IPS-15b (cell line): Measurements from ENCODE around the gene LRTM1.

ENCODE experiments used
- H3K27me3 ChIP-seq: one replicate; pipeline ENCODE4 v1.6.1; 2013; ENCODE audit warnings: low read length; ENCODE audit not compliant: control insufficient read depth, insufficient read depth
- H3K36me3 ChIP-seq: one replicate; pipeline ENCODE4 v1.6.1; 2013; ENCODE audit warnings: low read length; ENCODE audit not compliant: control insufficient read depth, insufficient read depth
- H3K4me1 ChIP-seq: one replicate; pipeline ENCODE4 v1.6.1; 2013; ENCODE audit warnings: mild to moderate bottlenecking, low read length; ENCODE audit not compliant: control insufficient read depth, insufficient read depth
- H3K4me3 ChIP-seq: one replicate; pipeline ENCODE4 v1.5.1; 2013; ENCODE audit warnings: low read depth, low read length
- H3K9ac ChIP-seq: one replicate; pipeline ENCODE4 v1.6.1; 2013; ENCODE audit warnings: low read depth, mild to moderate bottlenecking, low read length
- H3K9me3 ChIP-seq: one replicate; pipeline ENCODE4 v1.6.1; 2013; ENCODE audit warnings: mild to moderate bottlenecking, low read length; ENCODE audit not compliant: control insufficient read depth, insufficient read depth

Gene LRTM1

DNA sequence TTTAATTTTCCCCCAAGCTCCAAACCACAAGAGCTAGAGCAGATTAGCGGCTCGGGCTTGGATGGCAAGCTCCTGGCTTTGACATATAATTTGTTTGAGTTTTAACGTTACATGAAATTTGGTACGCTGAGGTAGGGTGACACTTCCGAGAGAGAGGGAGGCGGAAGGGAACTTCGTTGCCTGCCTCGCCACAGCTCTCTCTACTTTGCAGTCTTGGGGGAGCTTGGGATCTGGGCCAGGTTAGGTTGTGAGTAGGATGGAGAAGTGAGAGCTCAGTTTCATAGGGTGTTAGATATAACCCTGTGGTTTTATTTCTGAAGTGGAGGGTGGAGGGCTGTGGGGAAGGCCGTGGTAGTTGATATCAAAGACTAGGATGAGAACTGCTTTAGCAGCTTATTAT, 39.7 kb downstream of the LRTM1 start:
- Histone ChIP-seq H3K4me3 (no peak overlapping the region), H3K9me3 (no peaks in the 10 kb centered on the region), H3K27me3 (no peaks in the 10 kb centered on the region), H3K36me3 (peaks cover 5% of the 10 kb centered on the region), H3K4me1 (peaks cover 5% of the 10 kb centered on the region), H3K9ac (no peak overlapping the region)

DNA sequence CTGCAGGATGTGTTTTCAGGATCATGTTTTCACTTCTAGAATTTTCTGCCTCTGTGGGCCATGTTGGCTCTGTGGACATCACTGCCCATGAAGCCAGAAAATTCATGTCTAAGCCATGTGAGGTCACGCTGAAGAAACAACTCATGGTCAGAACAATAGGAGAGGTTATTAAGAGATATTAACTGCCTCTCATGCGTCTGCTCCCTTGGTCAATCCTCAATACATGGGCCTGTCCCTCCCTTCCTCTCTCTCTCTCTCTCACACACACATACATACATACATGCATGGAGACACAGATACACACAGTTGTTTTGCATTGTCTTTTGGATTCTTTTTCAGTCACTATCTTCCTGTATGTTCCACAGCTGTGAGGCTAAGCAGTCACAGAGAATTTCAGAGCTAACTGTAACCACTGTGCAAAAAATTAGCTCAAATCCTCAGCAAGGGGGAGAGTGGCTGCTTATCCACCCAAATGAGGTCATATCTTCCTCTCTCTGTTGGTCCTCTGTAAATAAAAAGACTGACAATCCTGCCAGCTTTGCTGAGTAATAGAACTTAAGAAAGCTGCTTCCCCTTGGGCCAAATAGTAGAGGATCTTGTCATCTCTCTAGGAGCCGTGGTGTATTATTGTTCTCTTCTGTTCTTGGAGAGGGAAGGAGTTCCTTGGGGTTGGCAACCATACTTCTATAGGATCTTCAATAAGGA, 45.6 kb downstream of the LRTM1 start:
- H3K36me3 ChIP-seq, result no peaks in the 10 kb centered on the region
- H3K27me3 ChIP-seq, result no peaks in the 10 kb centered on the region
- peaks cover 5% of the 10 kb centered on the region for H3K4me1 ChIP-seq
- no peak overlapping the region for H3K4me3 ChIP-seq
- H3K9ac ChIP-seq, result no peak overlapping the region
- H3K9me3 ChIP-seq, result no peaks in the 10 kb centered on the region

DNA sequence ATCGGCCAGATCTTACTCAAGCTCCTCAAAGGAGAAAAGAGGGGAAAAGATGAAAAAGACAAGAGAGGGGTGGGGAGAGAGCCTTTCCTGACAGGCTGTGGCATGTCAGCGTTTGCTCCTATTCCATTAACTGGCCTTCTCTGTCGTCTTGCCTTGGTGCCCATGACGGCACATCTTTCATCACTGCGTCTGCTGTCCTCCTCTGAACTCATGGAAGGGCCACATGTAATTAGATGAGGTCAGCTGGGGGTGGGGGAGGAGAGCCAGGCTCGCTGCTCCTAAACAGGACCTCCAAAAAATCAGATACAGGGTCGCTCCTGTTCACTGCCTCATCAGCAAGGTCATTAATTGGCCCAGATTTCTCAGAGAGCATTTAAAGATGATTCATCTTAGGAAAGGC, 49.7 kb downstream of the LRTM1 start:
- no peaks in the 10 kb centered on the region for H3K9me3 ChIP-seq
- no peaks in the 10 kb centered on the region for H3K27me3 ChIP-seq
- no peak overlapping the region for H3K4me3 ChIP-seq
- no peaks in the 10 kb centered on the region for H3K4me1 ChIP-seq
- H3K9ac ChIP-seq, result no peak overlapping the region
- H3K36me3 ChIP-seq, result no peaks in the 10 kb centered on the region

DNA sequence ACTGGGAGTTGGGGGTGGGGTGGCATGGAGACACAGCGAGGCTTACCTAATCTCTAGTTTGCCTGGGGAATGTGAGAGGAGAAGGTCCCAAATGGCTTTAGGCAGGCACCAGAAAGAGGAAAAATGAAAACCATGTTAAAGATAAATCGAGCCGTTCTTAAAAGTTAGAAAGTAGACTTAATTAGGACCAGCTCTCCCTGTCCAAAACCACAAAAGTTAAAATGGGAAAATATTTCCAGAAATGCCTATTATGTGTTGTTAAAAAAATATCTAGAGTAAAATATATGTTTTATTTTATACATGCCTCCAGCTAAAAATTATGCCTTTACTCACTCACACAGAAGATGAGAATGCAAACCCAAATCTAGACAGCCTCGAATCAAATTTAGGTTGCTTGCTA, 50.1 kb downstream of the LRTM1 start:
- Histone ChIP-seq H3K4me3 (no peak overlapping the region), H3K9ac (no peak overlapping the region), H3K4me1 (no peaks in the 10 kb centered on the region), H3K27me3 (no peaks in the 10 kb centered on the region), H3K9me3 (no peaks in the 10 kb centered on the region), H3K36me3 (no peaks in the 10 kb centered on the region)

DNA sequence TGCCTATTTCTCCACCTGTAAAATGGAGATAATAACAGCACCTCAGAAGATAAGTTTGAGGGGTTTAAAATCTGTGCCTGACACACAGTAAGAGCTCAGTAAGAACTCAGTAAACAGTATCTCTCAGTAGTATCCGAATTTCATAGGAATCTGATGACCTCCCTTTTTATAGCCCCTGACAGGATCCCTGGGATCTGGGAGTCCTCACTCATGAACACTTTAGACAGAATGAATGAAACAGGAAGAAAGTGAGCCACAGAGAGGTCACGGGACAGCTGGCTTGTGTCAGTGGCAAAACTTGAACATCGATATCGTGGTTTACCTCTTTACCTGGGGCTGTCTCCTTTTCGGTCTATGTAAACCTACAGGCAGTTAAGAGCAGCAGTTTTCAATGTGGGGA, 51.2 kb downstream of the LRTM1 start:
- Histone ChIP-seq H3K36me3 (no peaks in the 10 kb centered on the region), H3K27me3 (no peaks in the 10 kb centered on the region), H3K4me3 (no peak overlapping the region), H3K4me1 (no peaks in the 10 kb centered on the region), H3K9ac (no peak overlapping the region), H3K9me3 (no peaks in the 10 kb centered on the region)

DNA sequence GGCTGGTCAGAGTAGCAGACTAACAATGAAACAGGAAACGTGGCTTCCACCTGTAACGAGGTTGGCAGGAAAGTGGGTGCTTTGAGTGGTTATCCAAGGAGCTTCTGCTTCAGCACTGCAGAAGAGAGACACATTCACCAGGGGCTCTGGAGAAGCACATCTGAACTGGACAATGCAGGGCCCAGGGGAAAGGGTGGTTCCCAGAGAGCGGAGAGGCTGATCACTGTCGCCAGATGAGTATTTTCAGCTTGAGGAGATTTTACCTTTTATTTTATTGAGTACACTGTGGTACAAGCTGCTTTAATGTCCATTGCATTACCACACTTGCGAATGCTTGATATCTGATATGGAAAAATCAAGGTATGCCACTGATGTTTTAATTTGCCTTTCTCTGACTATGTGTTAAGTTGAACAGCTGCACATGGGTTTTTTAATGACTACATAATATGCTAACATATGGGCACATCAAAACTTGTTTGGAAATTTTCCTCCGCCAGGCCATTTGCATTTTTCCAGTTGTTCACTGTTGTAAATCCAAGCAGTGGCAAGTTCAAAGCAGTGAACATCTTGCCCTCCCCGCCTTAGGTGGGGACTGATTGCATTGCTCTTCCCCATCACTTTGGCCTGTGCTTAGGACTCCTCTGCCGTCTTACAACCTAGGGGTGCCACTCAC, 52.1 kb downstream of the LRTM1 start:
- Histone ChIP-seq H3K4me1 (no peaks in the 10 kb centered on the region), H3K27me3 (no peaks in the 10 kb centered on the region), H3K9me3 (no peaks in the 10 kb centered on the region), H3K36me3 (no peaks in the 10 kb centered on the region), H3K9ac (no peak overlapping the region), H3K4me3 (no peak overlapping the region)

DNA sequence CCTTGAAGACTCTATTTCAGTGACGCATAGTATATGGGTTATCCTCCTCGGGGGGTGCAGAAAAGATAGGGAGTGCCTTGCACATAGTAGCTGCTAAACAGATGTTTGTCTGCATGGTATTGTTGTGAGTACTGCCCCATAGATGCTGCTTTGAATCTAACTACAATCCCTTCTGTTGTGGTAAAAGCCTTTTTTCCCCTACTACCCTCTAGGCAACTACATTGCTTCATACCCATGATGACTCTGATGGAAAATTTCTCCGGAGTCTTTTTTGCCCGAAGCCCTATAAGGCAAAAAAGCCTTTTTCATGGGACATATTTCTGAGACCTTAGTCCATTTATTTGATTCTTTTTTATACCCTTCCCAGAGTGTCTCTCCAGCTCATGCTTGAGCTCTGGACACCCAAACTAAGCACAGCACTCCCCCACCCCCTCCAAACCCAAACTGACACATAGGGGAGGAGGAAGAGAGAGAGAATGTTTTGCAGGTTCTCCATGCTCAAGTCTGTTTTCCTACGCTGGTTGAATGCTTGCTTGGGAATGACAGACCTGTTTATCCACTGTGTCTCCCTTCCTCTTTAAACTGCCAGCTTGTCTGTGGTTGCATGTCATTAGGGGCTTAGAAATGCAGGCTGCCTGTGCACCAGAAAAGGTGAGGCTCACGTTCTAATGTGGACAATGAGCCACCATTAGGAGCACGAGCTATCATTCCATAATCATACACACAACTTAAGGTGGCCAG, 52.9 kb downstream of the LRTM1 start:
- H3K4me1 ChIP-seq, result no peaks in the 10 kb centered on the region
- no peaks in the 10 kb centered on the region for H3K9me3 ChIP-seq
- no peak overlapping the region for H3K4me3 ChIP-seq
- H3K9ac ChIP-seq, result no peak overlapping the region
- H3K27me3 ChIP-seq, result no peaks in the 10 kb centered on the region
- H3K36me3 ChIP-seq, result no peaks in the 10 kb centered on the region

DNA sequence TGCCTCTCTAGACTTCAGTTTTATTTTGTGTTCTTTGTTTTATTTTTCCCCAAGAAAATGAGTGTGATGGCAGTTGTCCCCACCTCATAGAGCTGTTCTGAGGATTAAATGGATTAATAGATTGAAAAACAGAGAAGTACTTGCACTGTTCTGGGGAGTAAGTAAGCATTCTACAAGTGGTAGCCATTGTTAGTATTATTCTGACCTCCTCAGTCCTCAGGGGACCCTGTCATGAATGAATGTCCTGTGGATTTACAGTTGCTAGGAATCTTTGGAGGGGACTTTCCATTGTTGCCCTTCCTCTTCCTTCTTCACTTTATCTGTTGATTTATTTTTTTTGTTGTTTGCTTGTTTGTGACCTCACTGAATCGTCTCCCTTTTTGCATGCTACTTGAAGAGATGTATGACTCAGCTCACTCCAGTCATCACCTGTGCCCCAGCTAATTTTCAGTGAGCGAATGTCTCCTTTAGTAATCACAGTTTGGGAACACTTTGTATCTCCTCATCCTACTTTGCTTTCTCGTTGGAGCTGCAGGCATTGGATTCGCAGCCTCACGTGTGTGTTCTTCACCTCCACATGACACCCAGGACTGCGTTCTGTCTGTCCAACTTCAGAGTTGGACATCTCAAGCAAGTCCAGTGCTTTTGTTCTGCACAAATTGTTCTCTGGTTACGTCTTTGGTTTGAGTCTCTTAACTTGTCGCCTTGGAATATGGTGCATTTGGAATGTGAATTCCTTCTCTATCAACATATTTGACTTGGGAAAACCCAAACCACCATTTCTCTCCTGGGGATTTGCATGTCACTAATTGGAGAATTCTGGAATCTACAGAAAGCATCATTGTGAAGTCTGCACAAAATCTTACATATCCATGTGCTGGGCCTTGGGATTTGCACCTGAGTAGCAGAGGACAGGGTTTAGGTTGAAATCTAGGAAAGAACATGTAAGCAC, 54.5 kb downstream of the LRTM1 start:
- H3K27me3 ChIP-seq, result no peaks in the 10 kb centered on the region
- no peaks in the 10 kb centered on the region for H3K4me1 ChIP-seq
- no peaks in the 10 kb centered on the region for H3K9me3 ChIP-seq
- H3K4me3 ChIP-seq, result no peak overlapping the region
- no peaks in the 10 kb centered on the region for H3K36me3 ChIP-seq
- no peak overlapping the region for H3K9ac ChIP-seq

DNA sequence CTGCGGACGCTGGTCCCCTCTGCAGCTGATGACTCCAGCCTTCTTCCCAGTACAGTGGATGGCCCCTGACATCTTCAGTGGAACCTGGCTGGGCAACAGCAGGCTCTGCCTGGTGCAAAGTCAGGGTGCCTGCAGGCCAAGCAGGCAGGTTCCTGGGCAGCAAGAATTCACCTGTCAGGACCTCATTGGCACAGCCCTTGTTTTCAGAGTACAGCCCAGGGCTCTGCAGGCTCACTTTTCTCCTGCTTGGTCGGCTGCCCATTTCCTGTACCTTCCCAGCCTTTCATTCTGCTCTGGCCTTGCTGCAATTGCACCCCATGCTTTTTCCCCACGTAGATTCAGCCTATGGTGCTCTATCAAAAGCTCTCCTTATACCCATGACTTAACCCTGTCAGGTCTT, 56.0 kb downstream of the LRTM1 start:
- Histone ChIP-seq H3K4me1 (no peaks in the 10 kb centered on the region), H3K9ac (no peak overlapping the region), H3K4me3 (no peak overlapping the region), H3K9me3 (no peaks in the 10 kb centered on the region), H3K36me3 (no peaks in the 10 kb centered on the region), H3K27me3 (no peaks in the 10 kb centered on the region)

DNA sequence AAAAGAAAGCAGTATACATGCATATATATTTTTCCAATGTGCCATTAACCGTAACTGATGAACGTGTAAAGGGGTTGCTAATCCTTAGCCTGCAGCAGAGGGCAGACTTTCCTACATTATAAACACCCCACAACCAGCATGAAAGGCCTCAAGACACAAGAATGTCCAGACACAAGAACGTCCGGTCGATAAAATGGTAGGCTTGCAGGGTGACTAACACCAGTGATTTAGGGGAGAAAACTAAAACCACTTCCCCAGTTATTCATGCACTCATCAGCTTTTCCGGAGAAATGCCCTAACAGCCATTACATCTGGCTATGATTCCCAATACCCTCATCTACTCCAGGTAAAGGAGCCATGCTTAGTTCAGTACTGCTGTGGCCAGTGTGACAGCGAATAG, 57.4 kb downstream of the LRTM1 start:
- Histone ChIP-seq H3K27me3 (no peaks in the 10 kb centered on the region), H3K9ac (no peak overlapping the region), H3K4me1 (no peaks in the 10 kb centered on the region), H3K4me3 (no peak overlapping the region), H3K9me3 (no peaks in the 10 kb centered on the region), H3K36me3 (no peaks in the 10 kb centered on the region)
